Activated T-cell treated with anti-CD3 and anti-CD28 coated beads for 1 hour (primary cell): ENCODE measurements around the gene CTNNA3.

Experiments used
- DNase-seq: peaks from one replicate; pipeline ENCODE4 v3.0.0-alpha.2; 2020; ENCODE audit warnings: low read depth

CTNNA3 gene

DNA sequence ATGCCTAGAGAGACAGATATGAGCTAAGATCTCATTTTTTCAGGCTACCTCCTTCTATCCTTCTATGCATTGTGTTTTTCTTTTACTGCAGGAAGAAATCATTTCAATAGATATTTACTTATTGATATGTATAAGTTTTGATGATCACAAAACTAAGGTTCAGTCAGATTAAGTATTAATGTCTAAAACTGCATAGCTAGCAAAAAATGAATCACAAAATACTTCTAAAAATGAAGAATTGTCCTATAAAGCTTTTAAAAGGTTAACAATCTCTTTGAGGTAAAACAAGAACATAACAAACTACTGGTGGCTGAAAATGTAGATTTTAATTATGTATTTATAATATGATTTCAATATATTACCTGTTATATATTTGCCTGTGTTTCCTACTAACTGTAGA is 1403.1 kb downstream of the CTNNA3 start:
- DNase-seq: no peak

- no peak for DNase-seq
Measured at GRCh38 chr10:66292456-66292855, 1403.5 kb downstream of the CTNNA3 start.

- DNase-seq: no peak
Measured at GRCh38 chr10:66291133-66291532, 1404.9 kb downstream of the CTNNA3 start.

GRCh38 chr10:66284621-66285020 is 1411.4 kb downstream of the CTNNA3 start:
- no peak for DNase-seq

GRCh38 chr10:66283874-66284464 is 1412.0 kb downstream of the CTNNA3 start:
- DNase-seq: no peak

DNA sequence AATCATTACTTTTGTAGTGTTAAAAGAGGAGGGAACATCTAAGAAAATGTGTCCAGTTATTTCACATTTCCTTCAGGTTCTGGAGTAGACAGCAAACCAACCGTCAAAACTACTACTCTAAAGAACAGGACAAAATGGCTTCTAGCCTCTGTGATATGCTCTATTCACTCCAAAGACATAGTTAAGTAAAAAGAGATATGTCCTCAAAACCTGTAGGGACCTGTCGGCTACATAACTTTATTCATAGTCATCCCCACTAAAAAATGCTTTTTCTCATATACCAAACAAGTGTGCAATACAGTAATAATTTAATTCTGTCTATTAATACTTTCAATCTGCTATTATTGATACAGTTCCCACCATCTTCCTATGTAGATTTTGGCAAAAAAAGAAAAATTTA is 1412.9 kb downstream of the CTNNA3 start:
- DNase-seq: no peak

- no peak for DNase-seq
Measured at GRCh38 chr10:66281327-66281726, 1414.7 kb downstream of the CTNNA3 start.

GRCh38 chr10:66277481-66277880 is 1418.5 kb downstream of the CTNNA3 start:
- no peak for DNase-seq

- no peak for DNase-seq
Measured at GRCh38 chr10:66273966-66274519, 1422.0 kb downstream of the CTNNA3 start.

DNA sequence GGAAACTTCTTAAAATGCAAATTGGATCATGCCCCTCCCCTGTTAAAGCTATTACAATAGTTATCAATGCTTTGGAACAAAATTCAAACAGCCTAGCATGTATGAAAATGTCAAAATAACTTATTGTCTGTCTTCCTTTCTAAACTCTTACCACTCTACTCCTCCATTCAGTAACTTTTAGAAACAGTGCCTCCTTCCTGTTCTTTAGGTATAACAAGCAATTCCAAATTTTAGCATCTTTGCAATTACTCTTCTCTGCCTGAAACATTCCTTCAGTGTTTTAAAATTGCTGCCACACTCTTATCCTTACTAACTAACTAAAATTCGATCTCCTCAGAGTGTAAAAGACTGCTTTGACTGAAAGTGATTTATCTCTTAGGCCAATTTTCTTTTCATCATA is 1430.6 kb downstream of the CTNNA3 start:
- DNase-seq: no peak

- DNase-seq: no peak
Measured at GRCh38 chr10:66259836-66260235, 1436.2 kb downstream of the CTNNA3 start.

DNA sequence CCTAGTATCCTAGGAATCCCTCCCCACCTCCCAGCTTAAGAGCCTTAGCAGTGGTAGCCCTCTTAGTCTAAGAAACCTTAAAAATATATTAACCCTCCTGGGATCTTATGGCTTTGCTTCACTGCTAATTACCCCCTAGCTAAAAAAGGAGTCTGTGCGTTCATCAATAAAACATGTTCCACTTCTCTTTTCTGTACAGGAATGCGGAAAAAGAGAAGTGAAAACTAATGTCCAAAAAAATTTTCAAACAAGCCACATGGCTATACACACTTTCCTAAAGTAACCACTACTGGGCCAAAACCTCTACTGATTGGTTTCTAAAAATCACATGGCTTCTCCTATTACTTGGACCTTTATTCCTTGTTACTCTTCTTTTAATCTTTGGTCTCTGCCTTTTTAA is 1437.3 kb downstream of the CTNNA3 start:
- no peak for DNase-seq

GRCh38 chr10:66257801-66258200 is 1438.2 kb downstream of the CTNNA3 start:
- no peak for DNase-seq

- DNase-seq: no peak
Measured at GRCh38 chr10:66252986-66253385, 1443.0 kb downstream of the CTNNA3 start.

GRCh38 chr10:66246177-66246576 is 1449.8 kb downstream of the CTNNA3 start:
- no peak for DNase-seq

DNA sequence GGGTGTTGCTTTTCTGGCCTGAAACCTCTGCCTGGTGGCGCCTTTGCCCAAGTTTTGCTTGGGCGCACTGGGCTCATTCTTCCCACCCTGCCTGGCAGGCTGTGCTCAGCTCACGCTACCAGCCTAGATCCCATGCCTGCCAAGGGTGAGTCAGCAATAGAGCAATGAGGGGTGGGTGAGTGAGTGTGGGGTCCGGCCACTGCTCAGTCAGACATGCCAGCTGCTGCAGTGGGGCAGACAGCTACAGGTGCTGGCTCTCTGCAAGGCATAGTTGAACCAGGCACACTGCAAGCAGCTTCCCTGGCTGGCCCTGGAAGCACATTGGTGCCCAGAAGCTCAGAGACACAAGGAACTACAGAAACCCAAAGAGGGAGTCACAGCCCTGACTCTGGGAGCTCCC is 1451.0 kb downstream of the CTNNA3 start:
- no peak for DNase-seq

GRCh38 chr10:66242885-66243284 is 1453.1 kb downstream of the CTNNA3 start:
- no peak for DNase-seq

GRCh38 chr10:66239062-66239461 is 1456.9 kb downstream of the CTNNA3 start:
- DNase-seq: no peak

- no peak for DNase-seq
Measured at GRCh38 chr10:66238343-66238742, 1457.7 kb downstream of the CTNNA3 start.

- DNase-seq: no peak
Measured at GRCh38 chr10:66234872-66235271, 1461.1 kb downstream of the CTNNA3 start.

DNA sequence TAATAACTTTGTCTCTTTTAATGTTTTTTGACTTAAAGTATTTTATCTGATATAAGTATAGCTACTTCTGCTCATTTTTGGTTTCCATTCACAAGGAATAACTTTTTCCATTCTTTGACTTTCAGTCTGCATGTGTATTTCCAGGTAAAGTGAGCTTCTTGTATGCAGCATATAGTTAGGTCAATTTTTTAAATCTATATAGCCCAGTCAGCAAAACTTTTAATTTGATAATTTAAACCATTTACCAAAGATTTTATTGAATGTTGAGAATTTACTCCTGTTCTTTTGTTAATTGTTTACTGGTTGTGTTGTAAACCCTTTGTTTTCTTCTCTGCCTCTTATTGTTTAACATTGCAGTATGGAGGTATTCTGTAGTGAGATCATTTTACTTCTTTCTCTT is 1467.1 kb downstream of the CTNNA3 start:
- DNase-seq: no peak

DNA sequence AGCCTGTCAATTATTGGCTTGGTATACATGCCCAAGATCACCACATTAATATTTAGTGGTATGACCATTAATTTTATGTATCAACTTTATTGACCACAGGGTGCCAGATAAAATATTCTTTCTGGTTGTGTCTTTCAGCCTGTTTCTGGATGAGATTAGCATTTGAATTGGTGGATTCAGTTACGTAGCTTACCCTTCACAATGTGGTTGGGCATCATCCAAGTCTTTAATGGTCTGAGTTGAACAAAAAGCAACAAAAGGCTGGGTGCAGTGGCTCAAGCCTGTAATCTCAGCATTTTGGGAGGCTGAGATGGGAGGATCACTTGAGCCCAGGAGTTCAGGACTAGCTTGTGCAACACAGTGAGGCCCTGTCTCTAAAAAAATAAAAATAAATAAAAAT is 1472.3 kb downstream of the CTNNA3 start:
- no peak for DNase-seq

DNA sequence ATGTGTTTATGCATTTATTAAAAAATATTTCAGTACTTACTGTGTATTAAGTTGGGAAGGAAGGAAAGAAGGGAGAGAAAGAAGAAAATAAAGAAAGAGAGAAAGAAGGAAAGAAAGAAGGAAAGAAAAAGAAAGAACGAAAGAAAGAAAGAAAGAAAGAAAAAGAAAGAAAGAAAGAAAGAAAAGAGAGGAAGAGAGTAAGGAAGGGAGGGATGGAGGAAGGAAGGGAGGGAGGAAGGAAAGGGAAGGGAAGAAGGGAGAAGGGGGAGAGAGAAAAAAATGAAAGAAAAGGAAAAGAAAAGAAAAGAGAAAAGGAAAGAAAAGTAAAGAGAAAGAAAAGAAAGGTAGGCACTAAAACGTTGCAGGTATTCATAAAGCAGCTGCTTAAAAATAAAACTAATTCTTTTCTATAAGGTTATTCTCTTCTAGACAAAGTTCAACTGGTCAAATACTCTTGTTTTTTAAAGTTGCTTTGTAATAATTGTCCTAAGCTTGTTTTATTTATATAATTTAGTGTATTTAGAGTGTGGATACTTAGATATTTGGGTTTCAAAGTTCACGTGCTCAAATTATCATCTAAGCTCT is 1473.4 kb downstream of the CTNNA3 start:
- DNase-seq: no peak

DNA sequence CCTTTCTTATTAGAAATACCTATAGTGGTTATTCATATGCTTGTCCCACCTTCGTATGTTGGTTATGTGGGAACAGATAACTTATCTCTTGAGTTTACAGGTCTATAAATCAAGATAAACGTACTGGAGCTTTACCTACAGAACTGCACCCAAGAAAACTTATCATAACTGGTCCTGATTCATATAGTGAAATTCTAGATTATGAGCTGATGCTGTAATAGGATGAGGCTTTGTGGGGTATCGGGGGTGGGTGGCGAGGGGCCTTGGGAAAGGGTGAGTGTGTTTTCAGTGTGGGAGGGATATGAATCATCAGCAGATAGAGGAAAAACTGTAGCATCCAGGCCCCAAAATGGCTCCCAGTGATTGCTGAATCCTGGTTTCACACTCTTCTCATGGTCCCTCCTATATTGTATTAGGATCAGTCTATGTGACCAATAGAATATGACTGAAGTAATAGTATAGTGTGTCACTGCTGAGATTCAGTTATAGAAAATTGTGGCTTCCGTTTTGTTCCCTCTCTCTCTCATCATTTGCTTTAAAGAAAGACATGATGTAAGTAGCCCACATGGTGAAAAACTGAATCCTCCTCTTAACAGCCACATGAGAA is 1476.9 kb downstream of the CTNNA3 start:
- no peak for DNase-seq
